ENCODE data around the gene AP2A1. TPM values are rescaled to one million over a fixed set of nuclear protein-coding genes. Genes with fewer than 3 reads are reported as not detected.

AP2A1 gene
- total and polyA plus RNA-seq, 2 donors (not counting 1 experiment from before 2014, with no cell fraction given), result 48.4 to 56.9 TPM

- ChIA-PET POLR2A (no interaction called here), CTCF (no interaction called here)
- no peak overlapping the region for H3K4me3 Mint-ChIP-seq
- DNase-seq (no peak), ATAC-seq (ENCODE audit: low read depth) (no peak)
- no peak overlapping the region for H3K27ac ChIP-seq (ENCODE audit: low read length in 2 of 2)
- no peak overlapping the region for H3K4me2 ChIP-seq (replicated peaks; ENCODE audit: low read depth, low read length, poor library complexity, severe bottlenecking)
- no peak for TF ChIP-seq EZH2 (IDR thresholded peaks at IDR 0.05; ENCODE audit: borderline replicate concordance, insufficient read depth, low read depth, low read length, poor library complexity, severe bottlenecking)
- no peak for TF ChIP-seq CTCF (IDR thresholded peaks at IDR 0.05)
- H3K36me3 ChIP-seq (replicated peaks in 1 of 2; ENCODE audit: control extremely low read depth in 1 of 2, control insufficient read depth in 1 of 2, extremely low read depth in 1 of 2, insufficient read depth in 2 of 2, low read length in 1 of 2), result peaks cover 8 to 57% of the 10 kb centered on the region in 2 experiments
- H3K27me3 Mint-ChIP-seq, result no peaks in the 10 kb centered on the region
- no peak overlapping the region for H3K4me3 ChIP-seq (ENCODE audit: control extremely low read depth in 1 of 5, extremely low read depth in 1 of 5, insufficient read depth in 1 of 5, low read depth in 2 of 5, low read length in 4 of 5)
- WGBS (ENCODE audit: insufficient coverage), result 100% methylated on average over 5 of the region's 5 CpGs
- no peak overlapping the region for H2AFZ ChIP-seq (ENCODE audit: insufficient read depth, low read depth, low read length, poor library complexity, severe bottlenecking)
- no peaks in the 10 kb centered on the region for H3K27me3 ChIP-seq (replicated peaks in 1 of 4; ENCODE audit: control extremely low read depth in 1 of 4, control insufficient read depth in 3 of 4, insufficient read depth in 4 of 4, low read length in 3 of 4)
- intact Hi-C loops (cut with micrococcal nuclease), result no loop called here
- H3K79me2 ChIP-seq (ENCODE audit: control insufficient read depth, insufficient read depth, low read length), result peaks cover 36% of the 10 kb centered on the region
- no peaks in the 10 kb centered on the region for H3K9me3 Mint-ChIP-seq (ENCODE audit: insufficient read depth)
- H3K27ac Mint-ChIP-seq, result no peak overlapping the region
- H4K20me1 ChIP-seq (ENCODE audit: control insufficient read depth, insufficient read depth, low read length, poor library complexity, severe bottlenecking), result peaks cover 7% of the 10 kb centered on the region
- H3K9ac ChIP-seq (ENCODE audit: low read length), result no peak overlapping the region
- peaks cover 0 to 3% (median 0%) of the 10 kb centered on the region in 3 donors for H3K9me3 ChIP-seq (ENCODE audit: control extremely low read depth in 1 of 3, control insufficient read depth in 2 of 3, insufficient read depth in 1 of 3, low read length in 2 of 3)
- no peaks in the 10 kb centered on the region for H3K4me1 Mint-ChIP-seq
- H3K4me1 ChIP-seq (ENCODE audit: control insufficient read depth in 2 of 2, insufficient read depth in 2 of 2, low read length in 2 of 2), result no peaks in the 10 kb centered on the region
These were observed 20.9 kb downstream of the AP2A1 start for GRCh38 chr19:49787746-49788145.

GRCh38 chr19:49788857-49789256 is 22.1 kb downstream of the AP2A1 start:
- H3K27ac Mint-ChIP-seq, result no peak overlapping the region
- H2AFZ ChIP-seq (ENCODE audit: insufficient read depth, low read depth, low read length, poor library complexity, severe bottlenecking), result no peak overlapping the region
- H3K27me3 ChIP-seq (replicated peaks in 1 of 4; ENCODE audit: control extremely low read depth in 1 of 4, control insufficient read depth in 3 of 4, insufficient read depth in 4 of 4, low read length in 3 of 4), result no peaks in the 10 kb centered on the region
- H3K4me1 Mint-ChIP-seq, result no peaks in the 10 kb centered on the region
- no peak overlapping the region for H3K4me3 Mint-ChIP-seq
- H3K4me1 ChIP-seq (ENCODE audit: control insufficient read depth in 2 of 2, insufficient read depth in 2 of 2, low read length in 2 of 2), result no peaks in the 10 kb centered on the region
- H3K36me3 ChIP-seq (replicated peaks in 1 of 2; ENCODE audit: control extremely low read depth in 1 of 2, control insufficient read depth in 1 of 2, extremely low read depth in 1 of 2, insufficient read depth in 2 of 2, low read length in 1 of 2), result peaks cover 1 to 55% of the 10 kb centered on the region in 2 experiments
- ATAC-seq (ENCODE audit: low read depth) (no peak), DNase-seq (no peak)
- no peak overlapping the region for H3K4me3 ChIP-seq (ENCODE audit: control extremely low read depth in 1 of 5, extremely low read depth in 1 of 5, insufficient read depth in 1 of 5, low read depth in 2 of 5, low read length in 4 of 5)
- ChIA-PET CTCF (no interaction called here), POLR2A (no interaction called here)
- TF ChIP-seq CTCF (IDR thresholded peaks at IDR 0.05) (no peak), EZH2 (IDR thresholded peaks at IDR 0.05; ENCODE audit: borderline replicate concordance, insufficient read depth, low read depth, low read length, poor library complexity, severe bottlenecking) (no peak)
- peaks cover 0 to 3% (median 0%) of the 10 kb centered on the region in 3 donors for H3K9me3 ChIP-seq (ENCODE audit: control extremely low read depth in 1 of 3, control insufficient read depth in 2 of 3, insufficient read depth in 1 of 3, low read length in 2 of 3)
- peaks cover 7% of the 10 kb centered on the region for H4K20me1 ChIP-seq (ENCODE audit: control insufficient read depth, insufficient read depth, low read length, poor library complexity, severe bottlenecking)
- no peaks in the 10 kb centered on the region for H3K9me3 Mint-ChIP-seq (ENCODE audit: insufficient read depth)
- H3K79me2 ChIP-seq (ENCODE audit: control insufficient read depth, insufficient read depth, low read length), result peaks cover 26% of the 10 kb centered on the region
- no peak overlapping the region for H3K27ac ChIP-seq (ENCODE audit: low read length in 2 of 2)
- 94% methylated on average over 10 of the region's 10 CpGs for WGBS (ENCODE audit: insufficient coverage)
- H3K27me3 Mint-ChIP-seq, result no peaks in the 10 kb centered on the region
- H3K4me2 ChIP-seq (replicated peaks; ENCODE audit: low read depth, low read length, poor library complexity, severe bottlenecking), result no peak overlapping the region
- H3K9ac ChIP-seq (ENCODE audit: low read length), result no peak overlapping the region
- intact Hi-C loops (cut with micrococcal nuclease), result no loop called here
